ENCODE data around the gene LHFPL4.
"Not testable (repeated sequence)": the region's sequence is repeated elsewhere in the genome, so short reads cannot be mapped to it uniquely, and the experiment has no call there.

The LHFPL4 gene

DNA sequence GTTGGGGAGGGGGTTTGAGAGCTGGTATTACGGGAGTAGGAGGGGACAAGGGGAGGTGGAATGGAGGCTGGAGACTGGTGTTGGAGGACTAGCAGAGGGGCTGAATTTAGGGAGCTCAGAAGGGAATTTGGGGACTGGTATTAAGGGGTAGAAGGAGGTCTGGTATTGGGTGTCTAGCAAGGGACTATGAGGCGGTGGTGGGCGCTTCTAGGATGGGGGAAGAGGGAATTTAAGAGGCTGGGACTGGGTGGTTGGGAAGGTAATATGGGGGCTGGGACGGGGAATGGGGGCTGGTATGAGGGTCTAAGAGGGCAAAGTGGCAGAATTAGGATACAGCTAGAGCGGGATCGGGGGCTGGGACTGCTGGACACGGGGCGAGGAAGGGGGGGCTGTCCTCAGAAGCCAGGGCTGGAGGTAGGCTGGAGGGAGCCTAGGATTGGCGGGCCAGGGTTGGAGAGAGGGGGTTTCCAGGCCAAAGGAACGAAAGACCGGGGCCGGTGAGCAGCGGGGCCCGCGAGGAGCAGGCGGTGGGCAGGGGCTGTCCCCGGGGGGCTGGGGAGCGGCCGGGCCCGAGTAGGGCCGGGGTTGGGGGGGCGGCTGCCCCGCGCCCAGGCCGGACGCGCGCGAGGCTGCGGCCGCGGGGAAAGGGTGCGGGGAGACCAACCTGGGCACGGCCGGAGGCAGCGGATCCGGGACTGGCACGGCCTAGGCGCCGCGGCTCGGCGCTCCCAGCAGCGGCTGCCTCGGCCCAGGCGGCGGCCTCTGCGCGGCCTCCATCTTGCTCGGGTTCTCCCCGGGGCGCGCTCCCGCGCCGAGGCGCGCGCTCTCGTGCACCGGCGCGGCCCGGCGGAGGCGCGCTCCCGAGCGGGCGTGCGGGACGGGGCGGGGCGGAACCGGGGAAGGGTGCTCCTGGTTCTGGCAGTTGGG is at the start of gene LHFPL4:
Gene LHFPL4, minus strand, starts transcription at position 802 of the 927 bp plus-strand sequence. CDS start 1,143 bp downstream, outside the sequence.
- DNase-seq (ENCODE audit: low read depth in 2 of 2): no peak

DNA sequence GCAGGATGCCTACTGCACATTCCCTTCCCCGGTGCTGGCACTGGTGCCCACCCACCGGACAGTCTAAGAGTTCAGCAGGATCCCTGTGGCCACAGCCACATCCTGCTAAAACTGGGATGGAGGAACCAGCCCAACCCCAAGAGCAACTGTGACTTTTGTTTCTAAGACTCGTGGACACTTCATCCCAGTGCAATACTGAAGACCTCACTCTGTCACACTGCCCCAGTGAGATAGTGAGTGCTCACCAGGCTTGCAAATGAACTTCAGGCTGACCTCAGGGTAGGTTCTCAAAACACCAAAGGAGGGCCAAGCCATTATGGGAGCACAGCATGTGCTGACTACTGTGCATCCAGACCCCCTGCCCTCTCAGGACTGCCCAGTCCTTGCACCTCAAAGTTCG is 49.0 kb upstream of the LHFPL4 start:
- no peak for DNase-seq (ENCODE audit: low read depth in 2 of 2)

DNA sequence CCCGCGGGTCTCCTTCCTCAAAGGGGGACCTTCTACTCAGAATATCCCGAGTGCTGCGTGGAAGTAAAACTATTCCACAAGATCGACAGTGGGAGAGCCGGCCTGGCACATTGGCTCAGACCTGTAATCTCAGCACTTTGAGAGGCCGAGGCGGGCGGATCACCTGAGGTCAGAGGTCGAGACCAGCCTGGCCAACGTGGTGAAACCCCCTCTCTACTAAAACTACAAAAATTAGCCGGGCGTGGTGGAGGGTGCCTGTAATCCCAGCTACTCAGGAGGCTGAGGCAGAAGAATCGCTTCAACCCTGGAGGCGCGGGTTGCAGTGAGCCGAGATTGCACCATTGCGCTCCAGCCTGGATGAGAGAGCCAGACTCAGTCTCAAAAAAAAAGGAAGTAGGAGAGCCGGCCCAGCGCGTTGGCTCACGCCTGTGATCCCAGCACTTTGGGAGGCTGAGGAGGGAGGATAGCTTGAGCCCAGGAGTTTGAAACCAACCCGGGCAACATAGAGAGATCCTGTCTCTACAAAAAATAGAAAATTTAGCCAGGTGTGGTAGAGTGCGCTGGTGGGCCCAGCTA is 47.5 kb upstream of the LHFPL4 start:
- DNase-seq (ENCODE audit: low read depth in 2 of 2): not testable (repeated sequence)

DNA sequence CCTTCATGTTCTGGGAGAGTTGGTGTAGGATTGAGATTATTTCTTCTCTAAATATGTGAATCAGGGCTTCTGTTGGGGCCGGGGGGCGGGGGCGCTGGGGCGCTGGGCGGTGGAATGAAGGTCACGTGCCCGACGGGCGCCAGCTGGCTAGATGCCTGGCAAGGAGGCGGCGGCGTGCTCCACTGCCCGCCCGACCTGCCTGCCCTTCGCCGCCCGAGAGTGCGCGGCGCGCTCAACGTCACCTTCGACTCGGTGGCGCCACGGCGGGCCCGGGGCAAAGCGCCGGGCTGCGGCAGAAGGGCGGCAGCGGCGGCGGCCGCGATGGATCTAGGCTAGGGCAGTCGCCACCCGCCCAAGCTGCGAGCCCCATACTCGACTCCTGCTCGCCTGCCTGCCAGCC is 47.0 kb upstream of the LHFPL4 start:
- peak in 1 of 2 donors; percentile 13 for DNase-seq (ENCODE audit: low read depth in 2 of 2)

GRCh38 chr3:9598783-9599387 is 45.3 kb upstream of the LHFPL4 start:
- DNase-seq (ENCODE audit: low read depth in 2 of 2): no peak

DNA sequence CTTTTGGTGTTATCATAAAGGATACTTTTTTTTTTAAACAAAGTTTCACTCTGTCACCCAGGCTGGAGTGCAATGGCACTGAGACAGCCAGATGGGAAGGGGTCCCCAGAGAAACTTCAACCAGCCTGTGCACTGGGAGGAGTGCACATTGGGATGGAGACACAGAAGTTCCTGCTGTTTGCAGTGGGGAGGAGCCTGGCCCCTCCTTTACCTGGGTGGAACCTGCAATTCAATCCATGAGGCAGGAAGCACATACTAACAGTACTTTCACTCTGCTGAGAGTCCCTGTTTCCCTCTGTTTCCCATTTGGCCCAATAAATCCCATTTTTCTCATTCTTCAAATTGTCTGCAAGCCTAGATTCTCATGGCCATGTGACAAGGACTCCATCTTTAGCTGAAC is 42.3 kb upstream of the LHFPL4 start:
- DNase-seq (ENCODE audit: low read depth in 2 of 2): no peak

GRCh38 chr3:9591781-9592180 is 38.2 kb upstream of the LHFPL4 start:
- not testable (repeated sequence) for DNase-seq (ENCODE audit: low read depth in 2 of 2)

- DNase-seq (ENCODE audit: low read depth in 2 of 2): no peak
These were observed 36.7 kb upstream of the LHFPL4 start for GRCh38 chr3:9590282-9590791.

- DNase-seq (ENCODE audit: low read depth in 2 of 2): no peak
These were observed 30.2 kb upstream of the LHFPL4 start for GRCh38 chr3:9583792-9584191.

GRCh38 chr3:9583371-9583770 is 29.7 kb upstream of the LHFPL4 start:
- DNase-seq (ENCODE audit: low read depth in 2 of 2): no peak

DNA sequence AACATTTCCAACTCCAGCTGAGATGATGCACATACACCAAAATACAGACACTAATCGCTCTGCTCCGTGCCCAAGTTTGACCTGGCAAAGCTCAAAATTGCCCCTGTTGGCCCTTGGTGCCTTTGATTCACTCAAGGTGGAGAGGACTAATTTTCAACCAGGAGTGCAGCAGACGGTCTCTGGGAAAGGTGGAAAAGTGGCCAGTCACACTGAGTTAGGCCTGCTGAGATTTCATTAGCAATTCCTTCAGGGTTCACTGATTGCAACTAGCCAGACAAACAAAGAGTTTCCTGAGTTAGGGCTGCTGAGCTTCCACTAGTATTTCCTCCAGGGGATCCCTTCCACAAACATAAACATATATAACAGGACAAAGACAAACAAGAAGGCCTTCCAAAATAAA is 28.7 kb upstream of the LHFPL4 start:
- no peak for DNase-seq (ENCODE audit: low read depth in 2 of 2)

- no peak for DNase-seq (ENCODE audit: low read depth in 2 of 2)
These were observed 28.1 kb upstream of the LHFPL4 start for GRCh38 chr3:9581742-9582141.

DNA sequence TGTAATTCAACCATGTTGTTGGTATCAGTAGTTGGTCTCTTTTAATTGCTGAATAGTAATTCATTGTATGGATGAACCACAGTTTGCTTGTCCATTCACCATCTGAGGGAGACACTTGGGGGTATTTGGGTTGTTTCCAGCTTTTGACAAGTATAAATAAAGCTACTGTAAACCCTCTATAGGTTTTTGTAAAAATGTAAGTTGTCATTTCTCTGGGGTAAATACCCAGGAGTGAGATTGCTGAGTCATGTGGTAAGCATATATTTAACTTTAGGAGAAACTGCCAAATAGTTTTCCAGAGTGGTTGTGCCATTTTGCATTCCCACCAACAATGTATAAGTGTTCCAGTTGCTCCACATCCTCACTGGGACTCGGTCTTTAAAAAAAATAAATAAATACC is 15.4 kb upstream of the LHFPL4 start:
- no peak for DNase-seq (ENCODE audit: low read depth in 2 of 2)

GRCh38 chr3:9565316-9565715 is 11.7 kb upstream of the LHFPL4 start:
- no peak for DNase-seq (ENCODE audit: low read depth in 2 of 2)

DNA sequence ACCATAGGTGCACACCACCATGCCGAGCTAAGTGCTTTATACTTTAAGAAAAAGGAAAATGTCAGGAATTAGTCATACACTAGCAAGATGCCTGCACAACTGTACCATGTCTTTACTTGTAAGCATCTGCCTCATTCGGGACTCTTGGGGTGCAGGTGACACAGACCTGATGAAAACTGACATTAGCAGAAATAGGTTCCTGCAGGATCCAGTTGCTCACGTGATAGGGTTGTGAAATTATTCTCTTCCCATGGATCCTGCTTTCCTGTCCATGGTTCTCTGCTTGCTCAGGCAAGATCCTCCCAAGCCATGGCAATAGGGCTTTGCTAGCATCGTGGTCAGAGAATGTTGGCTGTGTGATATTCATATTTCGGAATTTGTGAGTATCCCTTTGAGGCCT is 10.2 kb upstream of the LHFPL4 start:
- no peak for DNase-seq (ENCODE audit: low read depth in 2 of 2)

DNA sequence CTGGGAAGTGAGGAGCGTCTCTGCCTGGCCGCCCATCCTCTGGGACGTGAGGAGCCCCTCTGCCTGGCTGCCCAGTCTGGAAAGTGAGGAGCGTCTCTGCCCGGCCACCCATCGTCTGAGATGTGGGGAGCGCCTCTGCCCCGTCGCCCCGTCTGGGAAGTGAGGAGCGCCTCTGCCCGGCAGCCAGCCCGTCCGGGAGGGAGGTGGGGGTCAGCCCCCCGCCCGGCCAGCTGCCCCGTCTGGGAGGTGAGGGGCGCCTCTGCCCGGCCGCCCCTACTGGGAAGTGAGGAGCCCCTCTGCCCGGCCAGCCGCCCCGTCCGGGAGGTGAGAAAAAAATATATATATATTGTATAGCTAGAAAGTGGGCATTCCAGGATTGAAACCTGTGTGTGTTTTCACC is 6.4 kb upstream of the LHFPL4 start:
- DNase-seq (ENCODE audit: low read depth in 2 of 2): not testable (repeated sequence)

DNA sequence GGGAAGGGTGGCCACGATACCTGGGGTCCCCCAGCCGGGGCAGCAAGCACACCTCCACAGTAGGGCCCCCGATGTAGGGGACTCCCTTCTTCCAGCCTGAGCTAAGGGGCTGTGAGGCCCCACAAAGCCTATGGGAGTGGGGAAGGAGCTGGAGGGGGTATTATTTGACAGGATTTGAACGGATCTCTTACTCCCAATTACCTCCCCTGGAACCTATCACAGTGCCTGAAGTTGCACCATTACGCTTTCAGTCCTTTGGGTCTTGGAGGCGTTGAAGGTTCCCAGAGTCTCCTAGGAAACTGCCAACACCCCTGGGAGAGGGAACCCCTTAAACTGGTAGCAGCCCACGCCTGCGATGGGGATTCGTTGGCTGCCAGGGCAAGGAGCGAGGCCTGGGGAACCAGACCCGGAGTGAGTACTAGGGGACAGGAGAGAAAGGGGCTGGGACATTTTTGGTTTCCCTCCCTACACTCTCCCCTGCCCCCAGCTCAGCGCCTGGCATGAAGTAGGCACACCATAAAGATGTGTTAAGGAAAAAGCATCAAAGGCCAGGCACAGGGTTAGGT is 409 bp upstream of the LHFPL4 start:
- DNase-seq (ENCODE audit: low read depth in 2 of 2): no peak

DNA sequence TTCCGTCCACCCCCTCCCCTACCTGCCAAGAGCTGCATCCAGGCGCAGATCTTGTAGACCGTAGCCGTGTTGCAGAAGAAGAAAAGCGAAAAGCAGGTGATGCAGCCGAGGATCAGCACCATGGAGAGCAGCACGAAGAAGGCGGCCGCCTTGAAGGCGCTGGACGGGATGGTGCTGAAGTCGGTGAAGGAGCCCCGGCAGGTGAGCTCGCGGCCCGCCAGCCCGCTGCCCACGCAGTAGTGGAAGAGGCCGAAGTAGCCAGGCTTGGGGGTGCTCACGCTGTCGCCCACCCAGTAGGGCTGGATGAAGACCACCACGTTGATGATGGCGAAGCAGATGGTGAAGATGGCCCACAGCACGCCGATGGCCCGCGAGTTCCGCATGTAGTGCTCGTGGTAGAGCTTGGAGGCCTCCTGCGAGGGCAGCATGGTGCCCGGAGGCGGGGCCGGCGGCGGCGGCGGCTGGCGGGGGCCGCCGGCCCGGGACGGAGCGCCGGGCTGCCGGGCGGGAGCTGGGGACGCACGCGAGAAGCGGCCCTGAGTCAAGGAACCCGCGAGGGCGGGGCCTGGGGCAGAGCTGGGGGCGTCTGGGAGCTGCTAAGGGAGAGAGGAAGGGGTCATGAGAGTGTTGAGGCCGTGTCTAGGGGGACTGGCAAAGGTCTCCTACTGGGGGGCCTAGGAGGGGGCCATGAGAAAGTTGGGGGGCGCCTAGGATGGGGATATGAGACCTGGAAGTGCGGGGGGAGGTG is 1.2 kb downstream of the LHFPL4 start:
- DNase-seq (ENCODE audit: low read depth in 2 of 2): peak; percentile 16 to 33

- DNase-seq (ENCODE audit: low read depth in 2 of 2): no peak
These were observed 2.6 kb downstream of the LHFPL4 start for GRCh38 chr3:9550999-9551398.

DNA sequence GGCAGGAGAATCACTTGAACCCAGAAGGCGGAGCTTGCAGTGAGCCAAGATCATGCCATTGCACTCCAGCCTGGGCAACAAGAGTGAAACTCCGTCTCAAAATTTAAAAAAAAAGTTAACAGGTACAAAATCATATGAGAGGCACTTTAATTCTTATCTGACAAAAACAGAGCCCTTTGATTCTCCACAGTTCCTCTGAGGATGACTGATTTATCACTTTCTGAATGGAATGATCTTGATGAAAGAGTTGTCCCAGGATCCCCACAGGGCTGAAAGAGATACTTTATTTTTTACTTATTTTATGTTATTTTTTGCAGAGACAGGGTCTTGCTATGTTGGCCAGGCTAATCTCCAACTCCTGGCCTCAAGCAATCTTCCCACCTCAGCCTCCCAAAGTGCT is 4.0 kb downstream of the LHFPL4 start:
- DNase-seq (ENCODE audit: low read depth in 2 of 2): no peak

GRCh38 chr3:9548991-9549390 is 4.6 kb downstream of the LHFPL4 start:
- DNase-seq (ENCODE audit: low read depth in 2 of 2): no peak

GRCh38 chr3:9542182-9542581 is 11.4 kb downstream of the LHFPL4 start:
- no peak for DNase-seq (ENCODE audit: low read depth in 2 of 2)

All from activated CD4-positive, alpha-beta T cell treated with anti-CD3 and anti-CD28 coated beads for 24 hours (primary cell).